Measurements from ENCODE around the gene ZBTB17.
A peak's percentile ranks its signal among the peaks of the same experiment; 100 is the strongest.

GRCh38 chr1:15948595-15949452 is 27.1 kb downstream of the ZBTB17 start:
- no peak for TF ChIP-seq POLR2A (IDR thresholded peaks at IDR 0.05)
- peak in 1 of 6 experiments; percentile 2 for TF ChIP-seq CTCF (IDR thresholded peaks at IDR 0.05)

Measured in Peyer's patch (tissue), 4 donors.